GM23338 (cell line): ENCODE results near the gene VOPP1. TPM values are rescaled to one million over a fixed set of nuclear protein-coding genes. Genes with fewer than 3 reads are reported as not detected.
"Not testable (repeated sequence)": the region's sequence is repeated elsewhere in the genome, so short reads cannot be mapped to it uniquely, and the experiment has no call there.

ENCODE experiments used
- ATAC-seq: fragments of 200-7000 bp; cut with Tn5 transposase; 3 replicates; pipeline ENCODE4 v1.9.1; 2020
- DNase-seq: peaks from one replicate; pipeline ENCODE4 v3.0.0-alpha.2; 2015; ENCODE audit warnings: low spot score
- H2AFZ ChIP-seq: fragments of 200-600 bp; sonication (generic); 2 replicates; pipeline ENCODE4 v1.8.0; 2016; ENCODE audit warnings: antibody characterized with exemption, mild to moderate bottlenecking, moderate library complexity
- H3F3A ChIP-seq: fragments of 200-600 bp; sonication (generic); replicated peaks from 2 replicates; pipeline ENCODE4 v1.8.0; 2017; ENCODE audit warnings: antibody characterized with exemption, mixed run types, low read depth
- H3K27ac ChIP-seq: fragments of 200-600 bp; sonication (generic); 2 replicates; pipeline ENCODE4 v1.6.1; 2016; ENCODE audit warnings: low read depth
- H3K27me3 ChIP-seq: fragments of 200-600 bp; sonication (generic); 2 replicates; pipeline ENCODE4 v1.8.0; 2016; ENCODE audit warnings: mild to moderate bottlenecking, mixed run types, moderate library complexity; ENCODE audit not compliant: insufficient read depth
- H3K36me3 ChIP-seq: fragments of 200-600 bp; sonication (generic); 2 replicates; pipeline ENCODE4 v1.8.0; 2016; ENCODE audit warnings: mild to moderate bottlenecking; ENCODE audit not compliant: insufficient read depth
- H3K4me1 ChIP-seq: fragments of 200-600 bp; sonication (generic); 2 replicates; pipeline ENCODE4 v1.8.0; 2016; ENCODE audit warnings: mild to moderate bottlenecking, moderate library complexity; ENCODE audit not compliant: insufficient read depth
- H3K4me2 ChIP-seq: fragments of 200-600 bp; sonication (generic); 2 replicates; pipeline ENCODE4 v1.7.1; 2017; ENCODE audit warnings: mixed run types
- H3K4me3 ChIP-seq: fragments of 200-600 bp; sonication (generic); 2 replicates; pipeline ENCODE4 v1.6.1; 2016; ENCODE audit warnings: mixed run types
- H3K79me2 ChIP-seq: fragments of 200-600 bp; sonication (generic); replicated peaks from 2 replicates; pipeline ENCODE4 v1.8.0; 2017; ENCODE audit warnings: mild to moderate bottlenecking; ENCODE audit not compliant: insufficient read depth
- H3K9me2 ChIP-seq: fragments of 200-600 bp; sonication (generic); 2 replicates; pipeline ENCODE4 v1.8.0; 2017; ENCODE audit not compliant: insufficient read depth
- H4K20me1 ChIP-seq: fragments of 200-600 bp; sonication (generic); replicated peaks from 2 replicates; pipeline ENCODE4 v1.8.0; 2017; ENCODE audit warnings: mild to moderate bottlenecking; ENCODE audit not compliant: insufficient read depth
- H3K27ac Mint-ChIP-seq: 2 replicates; pipeline ENCODE4 v1.8.0; 2020; ENCODE audit warnings: inconsistent platforms, mild to moderate bottlenecking, moderate library complexity, mixed read lengths
- H3K27me3 Mint-ChIP-seq: 3 replicates; pipeline ENCODE4 v1.8.0; 2022; ENCODE audit warnings: low read depth, mild to moderate bottlenecking, moderate library complexity, mixed read lengths, inconsistent platforms; ENCODE audit not compliant: insufficient read depth, poor library complexity
- H3K36me3 Mint-ChIP-seq: 3 replicates; pipeline ENCODE4 v1.8.0; 2021; ENCODE audit warnings: low read depth, mild to moderate bottlenecking, inconsistent platforms, moderate library complexity, mixed read lengths
- H3K4me1 Mint-ChIP-seq: 3 replicates; pipeline ENCODE4 v1.8.0; 2020; ENCODE audit warnings: mild to moderate bottlenecking, inconsistent platforms, mixed read lengths
- H3K4me3 Mint-ChIP-seq: 3 replicates; pipeline ENCODE4 v1.8.0; 2021; ENCODE audit warnings: moderate library complexity, mild to moderate bottlenecking, inconsistent platforms, mixed read lengths
- H3K9me3 Mint-ChIP-seq: 3 replicates; pipeline ENCODE4 v1.8.0; 2020; ENCODE audit warnings: moderate library complexity, mild to moderate bottlenecking, inconsistent platforms, mixed read lengths
- CREB1 ChIP-seq: fragments of 250-450 bp; sonication (Bioruptor Pico); IDR thresholded peaks from 2 replicates; pipeline ENCODE4 v1.5.0; 2020; ENCODE audit warnings: low read depth, mild to moderate bottlenecking, moderate library complexity
- CTCF ChIP-seq, 2 experiments: fragments of 200-600 bp in 1 of 2; sonication (generic) in 1 of 2; conservative IDR thresholded peaks; 2 replicates each; pipeline versions ENCODE4 v1.5.1 to v1.6.1; 2016 to 2017; ENCODE audit warnings: antibody characterized with exemption in 2 of 2, low read depth in 2 of 2, mild to moderate bottlenecking in 2 of 2, moderate library complexity in 1 of 2
- EZH2 ChIP-seq: fragments of 200-600 bp; sonication (generic); IDR thresholded peaks from one replicate; pipeline ENCODE4 v1.8.0; 2017; ENCODE audit warnings: antibody characterized with exemption, mild to moderate bottlenecking, low read depth; ENCODE audit not compliant: unreplicated experiment
- JUNB ChIP-seq: IDR thresholded peaks from one replicate; pipeline ENCODE4 v1.6.1; 2016; ENCODE audit warnings: antibody characterized with exemption; ENCODE audit not compliant: unreplicated experiment
- NANOG ChIP-seq: IDR thresholded peaks from 2 replicates; pipeline ENCODE4 v1.6.1; 2016; ENCODE audit warnings: antibody characterized with exemption, borderline replicate concordance
- REST ChIP-seq: IDR thresholded peaks from one replicate; pipeline ENCODE4 v1.6.1; 2018; ENCODE audit warnings: antibody characterized with exemption; ENCODE audit not compliant: unreplicated experiment
- STAT1 ChIP-seq: IDR thresholded peaks from one replicate; pipeline ENCODE4 v1.6.1; 2016; ENCODE audit warnings: antibody characterized with exemption; ENCODE audit not compliant: unreplicated experiment
- ZNF114 ChIP-seq: fragments of 250-450 bp; sonication (Bioruptor Pico); IDR thresholded peaks from 2 replicates; pipeline ENCODE4 v1.5.0; 2020; ENCODE audit warnings: mild to moderate bottlenecking, moderate library complexity
- ZNF331 ChIP-seq: fragments of 250-450 bp; sonication (Bioruptor Pico); IDR thresholded peaks from 2 replicates; pipeline ENCODE4 v1.5.0; 2020; ENCODE audit warnings: low read depth, mild to moderate bottlenecking, moderate library complexity
- ZNF462 ChIP-seq: fragments of 250-450 bp; sonication (Bioruptor Pico); IDR thresholded peaks from 2 replicates; pipeline ENCODE4 v1.5.0; 2020; ENCODE audit warnings: mild to moderate bottlenecking, moderate library complexity
- polyA plus RNA-seq: library from polyadenylated mRNA; unstranded; fragments of >200 nt; fragmentation: Nextera tagmentation; extraction: Ambion mirVana; gene quantifications from 2 replicates; pipeline ENCODE4 v1.2.1, GENCODE V29; 2016
- total RNA-seq: library from RNA; depleted of rRNA; stranded (reverse); fragments of >200 nt; shearing (Covaris generic); gene quantifications from 2 replicates; pipeline ENCODE4 v1.2.3, GENCODE V29; 2014

VOPP1 gene
- total and polyA plus RNA-seq, 2 experiments from 2014 or later: 28.2 to 73.7 TPM

GRCh38 chr7:55510206-55510605, 62.1 kb downstream of the VOPP1 start:
- not testable (repeated sequence) for H3K36me3 ChIP-seq

GRCh38 chr7:55509322-55509721, 63.0 kb downstream of the VOPP1 start:
- ATAC-seq: no peak
- no peak overlapping the region for H3K27ac Mint-ChIP-seq
- peaks cover 28% of the 10 kb centered on the region for H3K79me2 ChIP-seq
- TF ChIP-seq ZNF462 (CRISPR knock-in tag) (no peak), CTCF (conservative IDR thresholded peaks at IDR 0.05; ENCODE audit: low read depth in 2 of 2) (no peak), ZNF114 (CRISPR knock-in tag) (no peak), EZH2 (no peak), STAT1 (no peak), JUNB (no peak), REST (no peak), NANOG (no peak), CREB1 (CRISPR knock-in tag) (no peak), ZNF331 (CRISPR knock-in tag) (no peak)

More at GRCh38 chr7:55510206-55510605, 62.1 kb downstream of the VOPP1 start:
- peaks cover 14% of the 10 kb centered on the region for H3K27me3 Mint-ChIP-seq
- not testable (repeated sequence) for H3K27ac Mint-ChIP-seq, H3K4me2 ChIP-seq, H3K9me3 Mint-ChIP-seq, H3K36me3 Mint-ChIP-seq, H3K4me3 ChIP-seq, H3F3A ChIP-seq, H2AFZ ChIP-seq, H3K4me3 Mint-ChIP-seq, H3K9me2 ChIP-seq, DNase-seq, ATAC-seq, H3K27ac ChIP-seq, H3K27me3 ChIP-seq
- H3K4me1 Mint-ChIP-seq: peaks cover 43% of the 10 kb centered on the region
- Histone ChIP-seq H3K79me2 (peaks cover 20% of the 10 kb centered on the region), H3K4me1 (peaks cover 19% of the 10 kb centered on the region), H4K20me1 (peaks cover 21% of the 10 kb centered on the region; the same call in 1 of the 2 replicates)

More at GRCh38 chr7:55509322-55509721, 63.0 kb downstream of the VOPP1 start:
- Histone ChIP-seq H3K36me3 (no peaks in the 10 kb centered on the region), H3K4me1 (peaks cover 19% of the 10 kb centered on the region), H3K4me3 (no peak overlapping the region), H4K20me1 (peaks cover 25% of the 10 kb centered on the region), H2AFZ (no peak overlapping the region), H3K4me2 (no peak overlapping the region), H3K27ac (no peak overlapping the region), H3F3A (no peaks in the 10 kb centered on the region), H3K9me2 (no peaks in the 10 kb centered on the region), H3K27me3 (no peaks in the 10 kb centered on the region)
- DNase-seq: no peak
- H3K27me3 Mint-ChIP-seq: peaks cover 11% of the 10 kb centered on the region
- H3K9me3 Mint-ChIP-seq: no peaks in the 10 kb centered on the region
- peaks cover 4% of the 10 kb centered on the region; the same call in 1 of the 3 replicates for H3K36me3 Mint-ChIP-seq
- H3K4me3 Mint-ChIP-seq: no peak overlapping the region
- H3K4me1 Mint-ChIP-seq: peaks cover 48% of the 10 kb centered on the region
